Lung (tissue), 12 donors: Measurements from ENCODE around the gene CXXC4. TPM values are rescaled to one million over a fixed set of nuclear protein-coding genes. Genes with fewer than 3 reads are reported as not detected.

Source experiments
- ATAC-seq: fragments of 200-7000 bp; cut with Tn5 transposase; one replicate; pipeline ENCODE4 v1.9.1; 2020; ENCODE audit warnings: moderate number of reproducible peaks; ENCODE audit not compliant: insufficient read depth, low FRiP score
- DNase-seq, 3 donors: peaks; one replicate each; pipeline ENCODE4 v3.0.0-alpha.2; 2013 to 2017
- H3K27ac ChIP-seq, 2 donors: one replicate each; pipeline ENCODE4 v1.5.1; 2013; ENCODE audit warnings: mild to moderate bottlenecking in 2 of 2, moderate library complexity in 2 of 2, control low read depth in 1 of 2, inconsistent platforms in 1 of 2, low read depth in 1 of 2, low read length in 1 of 2
- H3K27me3 ChIP-seq, 3 donors: one replicate each; pipeline ENCODE4 v1.5.1; 2013; ENCODE audit warnings: low read length in 2 of 3; ENCODE audit not compliant: control insufficient read depth in 3 of 3, insufficient read depth in 3 of 3
- H3K36me3 ChIP-seq, 4 donors: one replicate each; pipeline ENCODE4 v1.5.1; 2013; ENCODE audit warnings: low read length in 4 of 4, mild to moderate bottlenecking in 1 of 4, moderate library complexity in 1 of 4; ENCODE audit not compliant: control insufficient read depth in 4 of 4, insufficient read depth in 4 of 4
- H3K4me1 ChIP-seq, 5 donors: one replicate each; pipeline ENCODE4 v1.5.1; 2013; ENCODE audit warnings: low read length in 5 of 5, mild to moderate bottlenecking in 2 of 5, moderate library complexity in 1 of 5; ENCODE audit not compliant: control insufficient read depth in 5 of 5, insufficient read depth in 5 of 5
- H3K4me3 ChIP-seq: one replicate; pipeline ENCODE4 v1.5.1; 2013; ENCODE audit warnings: mild to moderate bottlenecking, control low read depth, moderate library complexity
- H3K9ac ChIP-seq, 2 donors: one replicate each; pipeline ENCODE4 v1.5.1; 2013; ENCODE audit warnings: low read length in 2 of 2, control low read depth in 1 of 2; ENCODE audit not compliant: insufficient read depth in 1 of 2
- H3K9me3 ChIP-seq, 4 donors: one replicate each; pipeline ENCODE4 v1.5.1; 2013; ENCODE audit warnings: low read length in 3 of 4, mild to moderate bottlenecking in 1 of 4, moderate library complexity in 1 of 4; ENCODE audit not compliant: control insufficient read depth in 4 of 4, insufficient read depth in 3 of 4
- CTCF ChIP-seq: IDR thresholded peaks from 2 replicates; pipeline ENCODE4 v1.5.1; 2012; ENCODE audit warnings: mild to moderate bottlenecking; ENCODE audit errors: control extremely low read depth, extremely low read depth
- WGBS, 2 donors: extraction: QIAGEN DNeasy Blood & Tissue Kit; methylation state at CpG; one replicate each; pipeline ENCODE4 v1.1.7; 2013; 5-methylcytosine and 5-hydroxymethylcytosine counted together
- polyA plus RNA-seq, 2 donors: library from polyadenylated mRNA; stranded (reverse); fragments of 200-250 nt; gene quantifications; one replicate each; pipeline ENCODE4 v1.2.1, GENCODE V29; 2013
- total RNA-seq, 2 donors: library from RNA; depleted of rRNA in 1 of 2; stranded (reverse); fragments of >200 nt in 1 of 2; gene quantifications; one replicate each; pipeline ENCODE4 v1.2.1, GENCODE V29; 2014 to 2021
- donor health status: control.
- donor health status: control.
- donor health status: Bipolar disorder and iron deficiency.
- donor health status: healthy.
- donor health status: DM: yes; HTN: yes; CAD: no.

Gene CXXC4
- total and polyA plus RNA-seq, 4 donors = 0.39 to 6.7 (median 1.3) TPM

- peak in 1 of 3 donors; percentile 26 for DNase-seq
Measured at GRCh38 chr4:104446431-104447278, 48.0 kb downstream of the CXXC4 start.

GRCh38 chr4:104444685-104445084 lies 50.0 kb downstream of the CXXC4 start:
- no peak for DNase-seq
- no peaks in the 10 kb centered on the region for H3K9me3 ChIP-seq
- TF ChIP-seq CTCF = no peak
- H3K9ac ChIP-seq = no peak overlapping the region
- H3K27me3 ChIP-seq = no peaks in the 10 kb centered on the region
- no peaks in the 10 kb centered on the region for H3K36me3 ChIP-seq
- H3K4me1 ChIP-seq = peaks cover 0 to 6% (median 0%) of the 10 kb centered on the region in 5 donors
- H3K27ac ChIP-seq = no peak overlapping the region
- no peak for ATAC-seq
- H3K4me3 ChIP-seq = no peak overlapping the region
- 59 to 81% methylated on average over 2 of the region's 2 CpGs for WGBS, 2 donors

More at GRCh38 chr4:104446431-104447278, 48.0 kb downstream of the CXXC4 start:
- H3K9me3 ChIP-seq = no peaks in the 10 kb centered on the region
- 57 to 58% methylated on average over 5 of the region's 5 CpGs for WGBS, 2 donors
- H3K36me3 ChIP-seq = no peaks in the 10 kb centered on the region
- no peak for ATAC-seq
- no peak overlapping the region for H3K4me3 ChIP-seq
- peaks cover 0 to 6% (median 0%) of the 10 kb centered on the region in 5 donors for H3K4me1 ChIP-seq
- no peak for TF ChIP-seq CTCF
- H3K27me3 ChIP-seq = no peaks in the 10 kb centered on the region
- no peak overlapping the region for H3K9ac ChIP-seq
- no peak overlapping the region for H3K27ac ChIP-seq

- Histone ChIP-seq H3K4me3 (no peak overlapping the region), H3K27me3 (no peaks in the 10 kb centered on the region), H3K4me1 (no peaks in the 10 kb centered on the region), H3K9ac (no peak overlapping the region), H3K9me3 (no peaks in the 10 kb centered on the region), H3K27ac (no peak overlapping the region), H3K36me3 (no peaks in the 10 kb centered on the region)
- no peak for DNase-seq
- WGBS, 2 donors = 81 to 82% methylated on average over 2 of the region's 2 CpGs
- no peak for TF ChIP-seq CTCF
- ATAC-seq = no peak
Measured at GRCh38 chr4:104436542-104436941, 58.2 kb downstream of the CXXC4 start.
